Parathyroid adenoma (tissue), 2 donors: ENCODE results near the gene STXBP1.

ENCODE experiments used
- H2AFZ ChIP-seq: fragments of 300-600 bp; sonication (generic); one replicate; pipeline ENCODE4 v1.7.0; 2017; ENCODE audit warnings: antibody characterized with exemption, mild to moderate bottlenecking
- H3K27ac ChIP-seq: fragments of 300-600 bp; sonication (generic); one replicate; pipeline ENCODE4 v1.7.0; 2017
- H3K27me3 ChIP-seq: fragments of 300-600 bp; sonication (generic); one replicate; pipeline ENCODE4 v1.7.0; 2017; ENCODE audit warnings: low read length; ENCODE audit not compliant: control insufficient read depth, insufficient read depth
- H3K36me3 ChIP-seq: fragments of 300-600 bp; sonication (generic); one replicate; pipeline ENCODE4 v1.7.0; 2017; ENCODE audit warnings: low read length; ENCODE audit not compliant: control insufficient read depth, insufficient read depth
- H3K4me1 ChIP-seq: fragments of 300-600 bp; sonication (generic); one replicate; pipeline ENCODE4 v1.7.0; 2017; ENCODE audit warnings: control low read depth
- H3K4me2 ChIP-seq: fragments of 300-600 bp; sonication (generic); one replicate; pipeline ENCODE4 v1.7.0; 2017; ENCODE audit warnings: low read length
- H3K4me3 ChIP-seq: fragments of 300-600 bp; sonication (generic); one replicate; pipeline ENCODE4 v1.7.0; 2017; ENCODE audit warnings: low read depth, low read length
- H3K79me2 ChIP-seq: fragments of 300-600 bp; sonication (generic); one replicate; pipeline ENCODE4 v1.7.0; 2017; ENCODE audit warnings: control low read depth
- H3K9ac ChIP-seq: fragments of 300-600 bp; sonication (generic); one replicate; pipeline ENCODE4 v1.7.0; 2017; ENCODE audit warnings: mild to moderate bottlenecking
- H3K9me3 ChIP-seq: fragments of 300-600 bp; sonication (generic); one replicate; pipeline ENCODE4 v1.7.0; 2017; ENCODE audit warnings: low read length; ENCODE audit not compliant: control insufficient read depth
- TF ChIP-seq, protein P1 (sequence below): fragments of 300-600 bp; sonication (generic); IDR thresholded peaks from one replicate; pipeline ENCODE4 v1.7.0; 2017; ENCODE audit warnings: antibody characterized with exemption, mild to moderate bottlenecking
- donor health status: primary hyperparathyroidism.

STXBP1 gene

DNA sequence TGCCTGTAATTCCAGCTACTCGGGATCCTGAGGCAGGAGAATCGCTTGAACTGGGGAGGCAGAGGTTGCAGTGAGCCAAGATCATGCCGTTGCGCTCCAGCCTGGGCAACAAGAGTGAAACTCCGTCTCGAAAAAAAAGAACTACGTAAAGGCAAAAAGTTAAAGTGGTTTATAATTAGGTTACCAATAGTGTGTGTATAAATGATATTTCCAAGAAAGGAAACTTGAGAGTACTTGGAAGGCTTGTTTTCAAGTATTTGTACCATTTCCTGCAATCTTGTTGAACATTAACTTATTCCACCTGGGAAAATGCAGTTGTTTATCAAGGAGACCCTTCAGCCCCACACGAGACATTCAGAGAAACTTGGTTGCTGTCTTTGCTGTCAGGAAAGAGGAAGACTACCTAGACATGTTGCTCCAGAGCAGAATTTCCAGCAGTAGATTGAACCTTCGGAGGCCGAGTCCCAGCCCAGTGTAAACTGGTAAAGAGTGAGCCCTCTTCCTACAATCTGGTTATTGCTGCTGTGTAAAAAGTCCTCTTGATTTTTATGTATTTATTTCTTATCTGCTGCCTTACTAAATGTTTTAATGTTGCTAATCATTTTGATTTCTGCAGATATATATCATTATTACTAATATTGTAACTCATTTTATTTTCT, 30.1 kb downstream of the STXBP1 start:
- Histone ChIP-seq H3K27me3 (no peaks in the 10 kb centered on the region), H3K79me2 (peaks cover 3% of the 10 kb centered on the region), H3K36me3 (no peaks in the 10 kb centered on the region), H3K9ac (no peak overlapping the region), H3K4me1 (no peaks in the 10 kb centered on the region), H2AFZ (no peak overlapping the region), H3K4me2 (no peak overlapping the region), H3K27ac (peak overlapping the region; percentile 24), H3K9me3 (no peaks in the 10 kb centered on the region), H3K4me3 (no peak overlapping the region)
- TF ChIP-seq, protein P1, sequence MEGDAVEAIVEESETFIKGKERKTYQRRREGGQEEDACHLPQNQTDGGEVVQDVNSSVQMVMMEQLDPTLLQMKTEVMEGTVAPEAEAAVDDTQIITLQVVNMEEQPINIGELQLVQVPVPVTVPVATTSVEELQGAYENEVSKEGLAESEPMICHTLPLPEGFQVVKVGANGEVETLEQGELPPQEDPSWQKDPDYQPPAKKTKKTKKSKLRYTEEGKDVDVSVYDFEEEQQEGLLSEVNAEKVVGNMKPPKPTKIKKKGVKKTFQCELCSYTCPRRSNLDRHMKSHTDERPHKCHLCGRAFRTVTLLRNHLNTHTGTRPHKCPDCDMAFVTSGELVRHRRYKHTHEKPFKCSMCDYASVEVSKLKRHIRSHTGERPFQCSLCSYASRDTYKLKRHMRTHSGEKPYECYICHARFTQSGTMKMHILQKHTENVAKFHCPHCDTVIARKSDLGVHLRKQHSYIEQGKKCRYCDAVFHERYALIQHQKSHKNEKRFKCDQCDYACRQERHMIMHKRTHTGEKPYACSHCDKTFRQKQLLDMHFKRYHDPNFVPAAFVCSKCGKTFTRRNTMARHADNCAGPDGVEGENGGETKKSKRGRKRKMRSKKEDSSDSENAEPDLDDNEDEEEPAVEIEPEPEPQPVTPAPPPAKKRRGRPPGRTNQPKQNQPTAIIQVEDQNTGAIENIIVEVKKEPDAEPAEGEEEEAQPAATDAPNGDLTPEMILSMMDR = no peak

DNA sequence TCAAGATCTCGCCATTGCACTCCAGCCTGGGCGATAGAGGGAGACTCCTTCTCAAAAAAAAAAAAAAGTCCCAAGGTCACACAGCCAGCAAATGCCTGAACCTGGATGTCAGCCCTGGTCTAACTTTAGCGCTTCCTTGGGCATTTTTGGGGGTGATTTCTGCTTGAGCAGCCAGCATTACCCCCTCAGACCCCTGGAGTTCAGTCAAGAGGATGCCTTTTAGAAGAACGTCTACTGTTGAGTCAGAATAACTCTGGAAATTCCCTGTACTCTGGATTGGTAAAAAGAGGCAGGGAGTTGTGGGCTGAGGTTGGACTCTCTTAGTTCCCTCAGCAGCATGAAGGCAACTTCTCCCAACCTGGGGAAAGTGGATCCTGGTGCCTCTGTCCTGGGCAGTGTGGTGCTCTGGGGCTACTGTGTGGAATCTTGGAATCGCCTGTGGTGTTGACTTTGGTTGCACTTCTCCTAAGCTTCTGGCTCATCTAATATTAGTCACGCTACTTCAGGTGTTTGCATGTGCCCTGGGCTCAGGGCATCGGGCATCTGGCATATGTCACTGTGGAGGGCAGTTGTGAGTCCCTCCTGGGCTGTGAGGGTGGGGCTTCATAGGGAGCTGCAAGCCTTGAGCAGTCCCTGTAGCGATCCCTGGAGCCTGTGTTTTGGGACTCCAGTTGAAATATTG, 32.2 kb downstream of the STXBP1 start:
- Histone ChIP-seq H3K27me3 (no peaks in the 10 kb centered on the region), H3K79me2 (peaks cover 2% of the 10 kb centered on the region), H3K4me1 (no peaks in the 10 kb centered on the region), H3K4me3 (no peak overlapping the region), H2AFZ (no peak overlapping the region), H3K4me2 (no peak overlapping the region), H3K27ac (no peak overlapping the region), H3K36me3 (no peaks in the 10 kb centered on the region), H3K9ac (no peak overlapping the region), H3K9me3 (no peaks in the 10 kb centered on the region)
- TF ChIP-seq, protein P1 = no peak

DNA sequence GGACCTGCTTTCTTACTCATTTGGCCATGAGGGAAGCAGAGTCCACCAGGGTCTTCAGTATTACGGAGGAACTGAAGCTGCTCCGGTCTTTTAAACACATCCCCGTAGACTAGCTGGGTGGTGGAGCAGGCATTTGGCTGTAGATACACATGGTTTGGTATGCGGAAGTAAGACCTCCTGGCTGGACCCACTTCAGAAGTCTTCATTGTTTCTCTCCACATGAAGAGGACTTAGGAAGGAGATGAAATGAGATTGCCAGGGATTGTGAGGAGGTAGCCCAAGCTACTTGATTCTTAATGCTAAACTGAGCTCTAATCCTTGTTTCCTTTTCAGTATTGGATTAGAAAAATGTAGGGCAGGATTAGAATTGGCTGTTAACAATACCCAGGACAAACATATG, 32.9 kb downstream of the STXBP1 start:
- H2AFZ ChIP-seq = no peak overlapping the region
- TF ChIP-seq, protein P1 = no peak
- no peaks in the 10 kb centered on the region for H3K4me1 ChIP-seq
- no peak overlapping the region for H3K9ac ChIP-seq
- H3K4me3 ChIP-seq = no peak overlapping the region
- H3K27me3 ChIP-seq = no peaks in the 10 kb centered on the region
- no peaks in the 10 kb centered on the region for H3K9me3 ChIP-seq
- no peak overlapping the region for H3K4me2 ChIP-seq
- H3K79me2 ChIP-seq = peaks cover 2% of the 10 kb centered on the region
- H3K36me3 ChIP-seq = no peaks in the 10 kb centered on the region
- no peak overlapping the region for H3K27ac ChIP-seq

DNA sequence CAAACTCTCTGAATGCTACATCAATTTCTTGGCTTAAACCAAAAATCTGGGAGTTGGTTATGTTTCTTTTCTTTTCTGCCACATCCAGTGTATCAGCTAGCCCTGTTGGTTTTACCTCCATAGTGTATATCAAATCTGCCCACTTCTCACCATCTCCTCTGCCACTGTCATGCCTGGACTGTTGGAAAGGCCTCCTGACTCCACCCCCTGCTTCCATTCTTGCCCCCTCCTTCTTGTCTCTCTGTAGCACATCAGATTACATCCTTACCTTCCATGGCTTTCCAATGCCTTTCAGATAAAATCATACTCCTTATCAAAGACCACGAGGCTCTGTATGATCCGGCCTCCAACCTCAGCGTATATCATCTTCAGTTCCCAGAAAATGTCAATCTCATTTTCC, 35.4 kb downstream of the STXBP1 start:
- Histone ChIP-seq H3K4me3 (no peak overlapping the region), H3K27me3 (no peaks in the 10 kb centered on the region), H3K27ac (no peak overlapping the region), H3K36me3 (no peaks in the 10 kb centered on the region), H3K4me1 (no peaks in the 10 kb centered on the region), H3K9ac (no peak overlapping the region), H3K79me2 (peaks cover 2% of the 10 kb centered on the region), H3K9me3 (no peaks in the 10 kb centered on the region), H2AFZ (no peak overlapping the region), H3K4me2 (no peak overlapping the region)
- TF ChIP-seq, protein P1 = no peak

DNA sequence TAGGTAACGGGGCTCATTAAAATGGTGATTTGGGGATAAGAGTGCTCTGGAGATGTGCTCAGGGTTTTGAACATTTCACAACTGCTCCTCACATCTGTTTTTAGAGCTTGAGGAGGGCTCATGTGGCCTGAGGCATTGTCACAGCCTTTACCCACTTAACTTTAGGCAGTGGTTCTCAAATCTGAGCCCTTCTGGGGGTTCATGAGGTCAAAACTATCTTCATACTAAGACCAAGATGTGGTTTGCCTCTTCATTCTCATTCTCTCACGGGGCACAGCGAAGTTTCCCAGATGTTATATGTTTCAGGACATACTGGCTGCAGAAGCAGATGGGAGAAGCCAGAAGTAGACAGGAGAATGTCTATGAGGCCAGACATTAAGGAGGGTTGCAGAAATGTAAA, 38.4 kb downstream of the STXBP1 start:
- Histone ChIP-seq H3K4me1 (no peaks in the 10 kb centered on the region), H3K79me2 (peaks cover 2% of the 10 kb centered on the region), H3K36me3 (no peaks in the 10 kb centered on the region), H2AFZ (no peak overlapping the region), H3K4me3 (no peak overlapping the region), H3K27ac (no peak overlapping the region), H3K9ac (no peak overlapping the region), H3K27me3 (no peaks in the 10 kb centered on the region), H3K9me3 (no peaks in the 10 kb centered on the region), H3K4me2 (no peak overlapping the region)
- TF ChIP-seq, protein P1 = no peak
